ENCODE measurements around the gene PKHD1. TPM values are rescaled to one million over a fixed set of nuclear protein-coding genes. Genes with fewer than 3 reads are reported as not detected.

The PKHD1 gene
- total and polyA plus RNA-seq, 2 experiments from 2014 or later = 0.47 to 3.3 TPM

- 80% methylated on average over 4 of the region's 4 CpGs for WGBS (ENCODE audit: low lambda C conversion rate, missing lambda C conversion rate)
- no peak overlapping the region for H2AFZ ChIP-seq
- TF ChIP-seq EZH2 (IDR thresholded peaks at IDR 0.05; ENCODE audit: borderline replicate concordance) (no peak), CTCF (IDR thresholded peaks at IDR 0.05; ENCODE audit: poor library complexity) (no peak), EZH2phosphoT487 (IDR thresholded peaks at IDR 0.05; ENCODE audit: low read depth, severe bottlenecking, unreplicated experiment) (no peak)
Observed at GRCh38 chr6:51901766-51902764, 185.3 kb downstream of the PKHD1 start.

GRCh38 chr6:51893366-51893765 is 194.0 kb downstream of the PKHD1 start:
- DNase-seq (ENCODE audit: low spot score) = no peak
- Histone ChIP-seq H4K20me1 (ENCODE audit: insufficient read depth, poor library complexity, severe bottlenecking) (no peaks in the 10 kb centered on the region), H3K4me3 (no peak overlapping the region), H3K4me2 (no peak overlapping the region), H3K36me3 (replicated peaks; ENCODE audit: insufficient read depth, low read depth) (no peaks in the 10 kb centered on the region), H3K9me2 (replicated peaks; ENCODE audit: insufficient read depth) (no peaks in the 10 kb centered on the region), H3K79me2 (no peaks in the 10 kb centered on the region), H3K9me3 (ENCODE audit: low read depth) (no peaks in the 10 kb centered on the region), H3K4me1 (ENCODE audit: insufficient read depth) (no peaks in the 10 kb centered on the region), H2AFZ (no peak overlapping the region), H3K27ac (no peak overlapping the region), H3K27me3 (no peaks in the 10 kb centered on the region)
- TF ChIP-seq EZH2phosphoT487 (IDR thresholded peaks at IDR 0.05; ENCODE audit: low read depth, severe bottlenecking, unreplicated experiment) (no peak), EZH2 (IDR thresholded peaks at IDR 0.05; ENCODE audit: borderline replicate concordance) (no peak), CTCF (IDR thresholded peaks at IDR 0.05; ENCODE audit: poor library complexity) (no peak)
- 60% methylated on average over 4 of the region's 4 CpGs for WGBS (ENCODE audit: low lambda C conversion rate, missing lambda C conversion rate)

More at GRCh38 chr6:51901766-51902764, 185.3 kb downstream of the PKHD1 start:
- H3K9me3 ChIP-seq (ENCODE audit: low read depth) = no peaks in the 10 kb centered on the region
- H3K79me2 ChIP-seq = no peaks in the 10 kb centered on the region
- no peaks in the 10 kb centered on the region for H3K27me3 ChIP-seq
- H4K20me1 ChIP-seq (ENCODE audit: insufficient read depth, poor library complexity, severe bottlenecking) = no peaks in the 10 kb centered on the region
- H3K9me2 ChIP-seq (replicated peaks; ENCODE audit: insufficient read depth) = no peaks in the 10 kb centered on the region
- no peak overlapping the region for H3K4me2 ChIP-seq
- no peak for DNase-seq (ENCODE audit: low spot score)
- no peaks in the 10 kb centered on the region for H3K4me1 ChIP-seq (ENCODE audit: insufficient read depth)
- H3K27ac ChIP-seq = no peak overlapping the region
- H3K4me3 ChIP-seq = no peak overlapping the region
- H3K36me3 ChIP-seq (replicated peaks; ENCODE audit: insufficient read depth, low read depth) = no peaks in the 10 kb centered on the region

GRCh38 chr6:51892750-51893149 is 194.7 kb downstream of the PKHD1 start:
- no peaks in the 10 kb centered on the region for H3K27me3 ChIP-seq
- H3K4me3 ChIP-seq = no peak overlapping the region
- no peak for DNase-seq (ENCODE audit: low spot score)
- WGBS (ENCODE audit: low lambda C conversion rate, missing lambda C conversion rate) = 72% methylated on average over 4 of the region's 4 CpGs
- no peaks in the 10 kb centered on the region for H4K20me1 ChIP-seq (ENCODE audit: insufficient read depth, poor library complexity, severe bottlenecking)
- no peak overlapping the region for H2AFZ ChIP-seq
- no peak overlapping the region for H3K4me2 ChIP-seq
- no peaks in the 10 kb centered on the region for H3K9me2 ChIP-seq (replicated peaks; ENCODE audit: insufficient read depth)
- TF ChIP-seq EZH2phosphoT487 (IDR thresholded peaks at IDR 0.05; ENCODE audit: low read depth, severe bottlenecking, unreplicated experiment) = no peak
- H3K4me1 ChIP-seq (ENCODE audit: insufficient read depth) = no peaks in the 10 kb centered on the region
- no peaks in the 10 kb centered on the region for H3K36me3 ChIP-seq (replicated peaks; ENCODE audit: insufficient read depth, low read depth)
- no peaks in the 10 kb centered on the region for H3K9me3 ChIP-seq (ENCODE audit: low read depth)
- no peaks in the 10 kb centered on the region for H3K79me2 ChIP-seq
- H3K27ac ChIP-seq = no peak overlapping the region

- no peaks in the 10 kb centered on the region for H3K9me3 ChIP-seq (ENCODE audit: low read depth)
- H3K36me3 ChIP-seq (replicated peaks; ENCODE audit: insufficient read depth, low read depth) = no peaks in the 10 kb centered on the region
- H3K9me2 ChIP-seq (replicated peaks; ENCODE audit: insufficient read depth) = no peaks in the 10 kb centered on the region
- no peak overlapping the region for H3K4me2 ChIP-seq
- no peak for DNase-seq (ENCODE audit: low spot score)
- TF ChIP-seq EZH2phosphoT487 (IDR thresholded peaks at IDR 0.05; ENCODE audit: low read depth, severe bottlenecking, unreplicated experiment) = no peak
- no peak for TF ChIP-seq CTCF (IDR thresholded peaks at IDR 0.05; ENCODE audit: poor library complexity)
- no peak for TF ChIP-seq EZH2 (IDR thresholded peaks at IDR 0.05; ENCODE audit: borderline replicate concordance)
- no peaks in the 10 kb centered on the region for H3K27me3 ChIP-seq
- 88% methylated on average over 3 of the region's 3 CpGs for WGBS (ENCODE audit: low lambda C conversion rate, missing lambda C conversion rate)
- H2AFZ ChIP-seq = no peak overlapping the region
- no peaks in the 10 kb centered on the region for H3K4me1 ChIP-seq (ENCODE audit: insufficient read depth)
- no peak overlapping the region for H3K4me3 ChIP-seq
- no peak overlapping the region for H3K27ac ChIP-seq
- H4K20me1 ChIP-seq (ENCODE audit: insufficient read depth, poor library complexity, severe bottlenecking) = no peaks in the 10 kb centered on the region
- no peaks in the 10 kb centered on the region for H3K79me2 ChIP-seq
Observed at GRCh38 chr6:51892339-51892738, 195.1 kb downstream of the PKHD1 start.

Data from hepatocyte (in vitro differentiated cells).